MM.1S (cell line): ENCODE measurements around the gene SLC44A1.

Experiments
- CTCF ChIP-seq: fragments of 300-600 bp; sonication (generic); IDR thresholded peaks from 2 replicates; pipeline ENCODE4 v1.5.1; 2016; ENCODE audit warnings: antibody characterized with exemption, low read length, mixed read lengths
- EZH2 ChIP-seq: fragments of 300-600 bp; sonication (generic); optimal IDR thresholded peaks from 2 replicates; pipeline ENCODE3; 2017; ENCODE audit warnings: low read depth, mild to moderate bottlenecking, antibody characterized with exemption, low read length, mixed read lengths

GRCh38 chr9:105359892-105360291 is 115.4 kb downstream of the SLC44A1 start:
- TF ChIP-seq CTCF (no peak), EZH2 (no peak)
